ENCODE measurements around the gene KLK1.
"Not testable (repeated sequence)": the region's sequence is repeated elsewhere in the genome, so short reads cannot be mapped to it uniquely, and the experiment has no call there.

Gene KLK1

GRCh38 chr19:50794074-50794875 is 29.3 kb downstream of the KLK1 start:
- DNase-seq (ENCODE audit: low read depth in 2 of 3, low spot score in 2 of 3): no peak

- DNase-seq (ENCODE audit: low read depth in 2 of 3, low spot score in 2 of 3): no peak
Observed at GRCh38 chr19:50793558-50794065, 30.0 kb downstream of the KLK1 start.

GRCh38 chr19:50792272-50793250 is 31.0 kb downstream of the KLK1 start:
- no peak for DNase-seq (ENCODE audit: low read depth in 2 of 3, low spot score in 2 of 3)

- no peak for DNase-seq (ENCODE audit: low read depth in 2 of 3, low spot score in 2 of 3)
Observed at GRCh38 chr19:50791594-50792271, 31.9 kb downstream of the KLK1 start.

- no peak for DNase-seq (ENCODE audit: low read depth in 2 of 3, low spot score in 2 of 3)
Observed at GRCh38 chr19:50790922-50791467, 32.6 kb downstream of the KLK1 start.

DNA sequence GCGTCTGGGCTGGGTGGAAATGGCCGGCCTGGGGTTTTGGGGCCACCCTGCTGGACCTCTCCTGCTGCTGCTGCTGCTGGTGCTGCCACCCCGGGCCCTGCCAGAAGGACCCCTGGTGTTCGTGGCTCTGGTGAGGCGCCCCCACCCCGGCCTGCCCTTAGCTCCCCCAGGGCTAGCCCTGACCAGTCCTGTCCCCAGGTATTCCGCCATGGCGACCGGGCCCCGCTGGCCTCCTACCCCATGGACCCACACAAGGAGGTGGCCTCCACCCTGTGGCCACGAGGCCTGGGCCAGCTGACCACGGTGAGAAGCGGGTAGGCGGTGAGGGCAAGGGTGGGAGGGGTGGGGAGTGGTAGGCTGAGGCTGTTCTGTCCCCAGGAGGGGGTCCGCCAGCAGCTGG is 33.2 kb downstream of the KLK1 start, which contains the start of gene ACP4:
ACP4 (plus strand) TSS at position 20 of the 400 bp plus-strand sequence; CDS start at position 20, 0 bp downstream.
- no peak for DNase-seq (ENCODE audit: low read depth in 2 of 3, low spot score in 2 of 3)

GRCh38 chr19:50785329-50785728 is 38.3 kb downstream of the KLK1 start:
- DNase-seq (ENCODE audit: low read depth in 2 of 3, low spot score in 2 of 3): no peak

GRCh38 chr19:50784710-50785109 is 38.9 kb downstream of the KLK1 start:
- no peak for DNase-seq (ENCODE audit: low read depth in 2 of 3, low spot score in 2 of 3)

DNA sequence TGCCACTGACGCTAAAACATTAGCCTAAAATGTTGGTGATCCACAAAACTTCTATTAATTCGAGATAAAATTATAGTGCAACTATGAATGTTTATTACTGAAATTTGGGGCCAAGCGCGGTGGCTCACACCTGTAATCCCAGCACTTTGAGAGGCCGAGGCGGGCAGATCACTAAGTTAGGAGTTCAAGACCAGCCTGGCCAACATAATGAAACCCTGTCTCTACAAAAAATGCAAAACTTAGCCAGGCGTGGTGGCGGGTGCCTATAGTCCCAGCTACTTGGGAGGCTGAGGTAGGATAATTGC is 39.8 kb downstream of the KLK1 start:
- DNase-seq (ENCODE audit: low read depth in 2 of 3, low spot score in 2 of 3): not testable (repeated sequence)

DNA sequence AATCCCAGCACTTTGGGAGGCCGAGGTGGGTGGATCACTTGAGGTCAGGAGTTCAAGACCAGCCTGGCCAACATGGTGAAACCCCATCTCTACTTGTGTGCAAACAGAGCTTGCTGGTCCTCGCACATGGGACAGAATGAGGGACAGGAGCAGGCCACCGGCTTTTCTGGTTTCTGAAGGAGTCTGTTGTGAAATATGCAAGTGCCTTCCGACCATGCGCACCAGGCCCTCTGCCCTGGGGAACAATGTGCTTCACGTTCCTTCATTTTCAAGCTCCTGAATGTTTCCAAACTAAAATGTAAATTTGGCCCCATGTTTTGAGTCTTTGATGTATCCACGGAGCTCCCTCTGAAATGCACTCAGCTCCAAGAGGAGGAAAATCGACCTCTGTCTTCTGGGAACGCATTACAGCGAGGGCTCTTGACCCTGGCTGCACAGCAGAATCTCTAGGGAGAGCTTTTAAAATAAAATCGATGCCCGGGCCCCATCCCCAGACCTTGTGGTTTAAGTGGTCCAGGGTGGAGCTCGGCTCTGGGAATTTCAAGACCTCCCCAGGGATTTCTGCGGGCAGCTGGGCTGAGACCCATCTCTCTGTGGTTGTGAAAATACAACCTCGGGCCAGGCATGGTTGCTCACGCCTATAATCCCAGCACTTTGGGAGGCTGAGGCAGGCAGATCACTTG is 42.7 kb downstream of the KLK1 start:
- DNase-seq (ENCODE audit: low read depth in 2 of 3, low spot score in 2 of 3): no peak

DNA sequence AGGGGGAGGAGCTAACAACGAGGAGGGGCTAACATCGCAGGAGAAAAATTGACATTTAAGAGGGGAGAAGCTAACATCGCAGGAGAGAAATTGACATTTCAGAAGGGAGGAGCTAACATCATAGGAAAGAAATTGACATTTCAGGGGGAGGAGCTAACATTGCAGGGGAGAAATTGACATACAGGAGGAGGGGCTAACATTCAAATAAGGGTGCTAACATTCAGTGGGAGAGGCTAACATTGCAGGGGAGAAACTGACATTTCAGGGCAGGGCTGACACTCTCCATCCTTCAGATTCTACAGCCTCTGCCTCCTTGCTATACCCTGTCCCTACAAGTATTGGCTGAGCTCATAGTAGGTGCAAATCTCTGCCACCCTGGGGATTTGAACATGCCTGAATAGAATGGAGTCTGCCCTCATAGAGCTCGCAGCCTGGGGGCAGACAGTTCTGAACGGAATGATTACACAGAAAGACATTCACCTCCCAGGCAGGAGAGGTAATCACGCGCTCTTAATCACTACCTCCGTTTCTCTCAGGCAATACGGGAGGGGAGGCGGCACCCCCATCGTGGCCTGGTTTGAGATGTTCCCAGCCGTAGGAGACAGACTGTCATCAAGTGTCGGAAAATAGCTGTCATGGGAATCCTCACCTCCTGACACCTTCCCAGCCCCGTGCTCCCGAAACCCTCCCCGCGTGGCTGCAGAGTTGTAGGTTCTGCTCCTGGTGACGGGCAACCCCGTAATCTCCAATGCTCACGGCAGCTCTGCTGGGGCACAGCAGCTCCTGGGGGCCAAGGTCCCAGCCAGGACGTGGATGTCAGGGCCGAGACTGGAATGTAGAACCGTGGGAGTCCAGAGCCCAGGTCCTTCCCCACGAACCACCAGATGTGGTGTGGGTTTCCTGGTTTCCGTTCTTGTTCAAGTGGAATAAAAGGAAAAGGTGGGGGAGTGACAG is 43.8 kb downstream of the KLK1 start:
- no peak for DNase-seq (ENCODE audit: low read depth in 2 of 3, low spot score in 2 of 3)

DNA sequence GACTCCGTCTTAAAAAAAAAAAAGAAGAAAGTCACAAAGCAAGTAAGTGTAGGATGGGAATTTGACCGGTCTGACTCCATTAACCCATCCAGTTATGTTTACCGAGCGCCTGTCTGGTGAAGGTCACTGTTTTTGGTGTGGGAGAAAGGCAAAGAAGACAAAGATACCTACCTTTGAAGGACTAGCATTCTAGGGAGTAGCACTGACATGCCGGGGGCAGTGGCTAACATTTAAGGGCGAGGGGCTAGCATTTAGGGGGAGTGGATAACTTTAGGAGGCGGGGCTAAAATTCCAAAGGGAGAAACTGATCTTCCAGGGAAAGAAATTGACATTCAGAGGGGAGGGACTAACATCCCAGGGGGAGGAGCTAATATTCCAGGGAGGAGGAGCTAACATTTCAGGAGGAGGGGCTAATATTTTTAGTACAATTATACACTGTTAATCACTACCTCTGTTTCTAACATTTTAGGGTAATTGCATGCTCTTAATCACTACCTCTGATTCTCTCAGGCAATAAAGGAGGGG is 44.6 kb downstream of the KLK1 start:
- no peak for DNase-seq (ENCODE audit: low read depth in 2 of 3, low spot score in 2 of 3)

- no peak for DNase-seq (ENCODE audit: low read depth in 2 of 3, low spot score in 2 of 3)
Observed at GRCh38 chr19:50777830-50778303, 45.7 kb downstream of the KLK1 start.

DNA sequence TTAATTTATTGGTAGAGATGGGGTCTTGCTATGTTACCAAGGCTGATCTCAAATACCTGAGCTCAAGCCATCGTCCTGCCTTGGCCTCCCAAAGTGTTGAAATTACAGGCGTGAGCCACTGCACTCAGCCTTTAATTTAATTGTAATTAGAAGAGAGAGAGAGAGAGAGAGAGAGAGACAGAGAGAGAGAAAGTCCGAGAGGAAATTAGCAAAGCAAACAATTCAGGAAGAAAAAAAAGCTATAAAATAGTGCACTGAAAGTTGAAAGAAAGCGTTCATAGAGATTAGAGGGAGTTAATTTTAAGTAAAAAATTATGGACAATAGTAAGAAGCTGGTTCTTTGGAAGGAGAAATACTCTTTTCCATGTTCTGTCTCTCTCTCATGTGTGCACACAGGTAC is 46.3 kb downstream of the KLK1 start:
- no peak for DNase-seq (ENCODE audit: low read depth in 2 of 3, low spot score in 2 of 3)

DNA sequence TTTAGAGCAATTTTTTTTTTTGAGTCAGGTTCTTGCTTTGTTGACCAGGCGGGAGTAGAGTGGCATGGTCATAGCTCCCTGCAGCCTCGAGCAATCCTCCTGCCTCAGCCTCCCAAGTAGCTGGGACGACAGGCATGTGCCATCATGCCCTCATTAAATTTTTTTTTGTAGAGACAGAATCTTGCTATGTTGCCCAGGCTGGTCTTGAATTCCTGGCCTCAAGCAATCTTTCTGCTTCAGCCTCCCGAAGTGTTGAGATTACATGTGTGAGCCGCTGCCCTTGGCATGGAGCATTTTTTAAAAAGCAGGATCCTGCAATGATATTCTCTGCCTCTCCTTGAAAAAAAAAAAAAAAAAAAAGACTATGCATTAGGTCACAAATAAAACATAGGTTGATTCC is 47.5 kb downstream of the KLK1 start:
- DNase-seq (ENCODE audit: low read depth in 2 of 3, low spot score in 2 of 3): no peak

DNA sequence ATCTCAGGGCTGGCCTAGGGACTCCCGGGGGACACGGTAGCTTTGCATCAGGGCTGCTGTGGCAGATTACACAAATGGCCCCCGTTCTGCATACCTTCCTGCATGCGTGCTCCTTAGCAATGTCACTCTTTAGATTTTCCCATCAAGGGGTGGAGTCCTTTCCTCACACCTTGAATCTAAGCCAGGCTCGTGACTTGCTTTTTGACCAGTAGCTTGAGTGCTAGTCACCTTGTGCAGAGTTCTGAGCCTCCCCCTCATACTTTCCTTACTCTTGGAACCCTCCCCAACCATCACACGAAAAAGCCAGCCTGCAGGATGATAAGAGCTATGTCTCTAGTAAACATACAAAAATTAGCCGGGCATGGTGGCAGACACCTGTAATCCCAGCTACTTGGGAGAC is 50.1 kb downstream of the KLK1 start:
- not testable (repeated sequence) for DNase-seq (ENCODE audit: low read depth in 2 of 3, low spot score in 2 of 3)

DNA sequence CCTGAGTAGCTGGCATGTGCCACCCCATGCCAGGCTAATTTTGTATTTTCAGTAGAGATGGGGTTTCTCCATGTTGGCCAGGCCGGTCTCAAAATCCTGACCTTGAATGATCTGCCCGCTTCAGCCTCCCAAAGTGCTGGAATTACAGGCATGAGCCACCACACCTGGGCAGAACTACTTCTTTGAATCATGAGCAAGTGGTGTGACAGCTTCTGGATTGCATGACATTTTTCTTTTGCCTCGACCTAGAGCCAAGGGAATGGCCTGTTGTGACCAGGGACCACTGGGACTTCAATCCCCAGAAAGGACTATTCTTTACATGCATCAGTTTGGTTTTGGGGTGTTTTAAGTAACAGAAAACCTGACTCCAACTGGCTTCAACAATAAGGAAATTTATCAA is 50.7 kb downstream of the KLK1 start:
- DNase-seq (ENCODE audit: low read depth in 2 of 3, low spot score in 2 of 3): not testable (repeated sequence)

- no peak for DNase-seq (ENCODE audit: low read depth in 2 of 3, low spot score in 2 of 3)
Observed at GRCh38 chr19:50772476-50772875, 51.1 kb downstream of the KLK1 start.

DNA sequence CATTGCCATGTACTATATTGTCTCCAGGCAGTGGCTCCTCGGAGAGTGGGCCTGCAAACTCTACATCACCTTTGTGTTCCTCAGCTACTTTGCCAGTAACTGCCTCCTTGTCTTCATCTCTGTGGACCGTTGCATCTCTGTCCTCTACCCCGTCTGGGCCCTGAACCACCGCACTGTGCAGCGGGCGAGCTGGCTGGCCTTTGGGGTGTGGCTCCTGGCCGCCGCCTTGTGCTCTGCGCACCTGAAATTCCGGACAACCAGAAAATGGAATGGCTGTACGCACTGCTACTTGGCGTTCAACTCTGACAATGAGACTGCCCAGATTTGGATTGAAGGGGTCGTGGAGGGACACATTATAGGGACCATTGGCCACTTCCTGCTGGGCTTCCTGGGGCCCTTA is 52.7 kb downstream of the KLK1 start:
- DNase-seq (ENCODE audit: low read depth in 2 of 3, low spot score in 2 of 3): no peak

Measured in activated CD8-positive, alpha-beta memory T cell treated with anti-CD3 and anti-CD28 coated beads for 48 hours (primary cell).